HepG2 (cell line): ENCODE measurements around the gene MORF4L2. TPM values are rescaled to one million over a fixed set of nuclear protein-coding genes. Genes with fewer than 3 reads are reported as not detected.

Experiments
- ATAC-seq: fragments of 200-7000 bp; cut with Tn5 transposase; 3 replicates; pipeline ENCODE4 v1.9.1; 2020; ENCODE audit warnings: mild to moderate bottlenecking, moderate library complexity
- BruUV-seq: library from RNA; stranded (reverse); fragments of 400-500 nt; replicated peaks from 2 replicates; lab custom pipeline; 2021; lab: Mats Ljungman, UMichigan
- CTCF ChIA-PET: fragments of 300-600 bp; formaldehyde crosslinking; extraction: SDS; loops from one replicate; lab custom pipeline; 2021; ENCODE audit warnings: low total read pairs, inconsistent platforms, low intra/inter-chr PET ratio; lab: Yijun Ruan, JAX
- POLR2A ChIA-PET: fragments of 350-600 bp; sonication (Branson Sonifier 250); formaldehyde crosslinking; loops from one replicate; lab custom pipeline; 2020; ENCODE audit warnings: antibody characterized with exemption, inconsistent platforms; lab: Yijun Ruan, JAX
- DNase-seq: peaks from one replicate; pipeline ENCODE4 v3.0.0-alpha.2; 2015; ENCODE audit warnings: low spot score
- FAIRE-seq: peaks from 3 replicates; lab custom pipeline; 2011; peaks lifted over from hg19 to GRCh38; lab: Jason Lieb, UNC
- H2AFZ ChIP-seq: one replicate; pipeline ENCODE4 v1.6.1; 2011; ENCODE audit warnings: low read length, inconsistent platforms
- H3K27ac ChIP-seq: fragments of 300-600 bp; 3 replicates; pipeline ENCODE4 v1.8.0; 2011; ENCODE audit warnings: mixed run types, mild to moderate bottlenecking, mixed read lengths, low read length, inconsistent platforms; ENCODE audit not compliant: insufficient read depth; ENCODE audit errors: extremely low read length
- H3K27me3 ChIP-seq, 2 experiments: fragments of 200-600 bp in 1 of 2; 2 replicates in 1 of 2; 3 replicates in 1 of 2; pipeline versions ENCODE4 v1.6.0 to v1.8.0; 2011; ENCODE audit warnings: low read length in 2 of 2, mild to moderate bottlenecking in 2 of 2, moderate library complexity in 2 of 2, inconsistent platforms in 1 of 2; ENCODE audit not compliant: insufficient read depth in 2 of 2, control insufficient read depth in 1 of 2
- H3K36me3 ChIP-seq, 2 experiments: fragments of 200-600 bp in 1 of 2; replicated peaks in 1 of 2; 2 replicates in 1 of 2; 3 replicates in 1 of 2; pipeline versions ENCODE4 v1.5.1 to v1.8.0; 2011; ENCODE audit warnings: low read length in 2 of 2, inconsistent platforms in 1 of 2; ENCODE audit not compliant: insufficient read depth in 2 of 2, control insufficient read depth in 1 of 2
- H3K4me1 ChIP-seq: 2 replicates; pipeline ENCODE4 v1.5.1; 2012; ENCODE audit warnings: low read length, inconsistent platforms; ENCODE audit not compliant: insufficient read depth
- H3K4me2 ChIP-seq: 2 replicates; pipeline ENCODE4 v1.6.0; 2011; ENCODE audit warnings: low read depth, low read length, inconsistent platforms
- H3K4me3 ChIP-seq, 3 experiments: fragments of 200-600 bp in 1 of 3; sonication (generic), shearing (Covaris generic) in 1 of 3; replicated peaks in 1 of 3; 2 replicates each; pipeline ENCODE4 v1.5.1; 2011 to 2016; ENCODE audit warnings: low read length in 3 of 3, inconsistent platforms in 2 of 3, low read depth in 2 of 3, mild to moderate bottlenecking in 2 of 3, control low read depth in 1 of 3, mixed read lengths in 1 of 3; ENCODE audit not compliant: insufficient read depth in 1 of 3
- H3K79me2 ChIP-seq: one replicate; pipeline ENCODE4 v1.6.1; 2011; ENCODE audit warnings: low read length, inconsistent platforms; ENCODE audit not compliant: insufficient read depth
- H3K9ac ChIP-seq: 2 replicates; pipeline ENCODE4 v1.6.0; 2011; ENCODE audit warnings: mild to moderate bottlenecking, low read depth, low read length, inconsistent platforms; ENCODE audit not compliant: insufficient read depth
- H3K9me3 ChIP-seq: 2 replicates; pipeline ENCODE4 v1.5.1; 2012; ENCODE audit warnings: mild to moderate bottlenecking, low read length
- H4K20me1 ChIP-seq: 2 replicates; pipeline ENCODE4 v1.6.0; 2011; ENCODE audit warnings: inconsistent platforms, mild to moderate bottlenecking, low read length, moderate library complexity; ENCODE audit not compliant: insufficient read depth
- GATAD2A ChIP-seq: IDR thresholded peaks from 2 replicates; pipeline ENCODE4 v1.6.1; 2016
- NFATC3 ChIP-seq: sonication (generic); formaldehyde crosslinking; IDR thresholded peaks from 2 replicates; pipeline ENCODE4 v1.5.1; 2020; ENCODE audit warnings: mild to moderate bottlenecking, missing genetic modification reagents
- NR2C2 ChIP-seq: sonication (generic); formaldehyde crosslinking; IDR thresholded peaks from 2 replicates; pipeline ENCODE4 v1.4.0; 2020; ENCODE audit warnings: missing genetic modification reagents, mild to moderate bottlenecking, moderate library complexity, borderline replicate concordance
- PCBP1 ChIP-seq: fragments of 200-400 bp; formaldehyde crosslinking; IDR thresholded peaks from 2 replicates; pipeline ENCODE4 v1.6.1; 2017; ENCODE audit warnings: mild to moderate bottlenecking, low read depth, low read length, borderline replicate concordance
- ZNF329 ChIP-seq: sonication (generic); formaldehyde crosslinking; IDR thresholded peaks from 2 replicates; pipeline ENCODE4 v1.9.0; 2021; ENCODE audit warnings: low read depth, mild to moderate bottlenecking, missing genetic modification reagents
- ZNF790 ChIP-seq: sonication (generic); formaldehyde crosslinking; IDR thresholded peaks from 2 replicates; pipeline ENCODE4 v1.8.0; 2022; ENCODE audit warnings: missing genetic modification reagents, mild to moderate bottlenecking, borderline replicate concordance
- WGBS: methylation state at CpG from one replicate; pipeline ENCODE4 v1.1.6; 2017; ENCODE audit warnings: low lambda C conversion rate; 5-methylcytosine and 5-hydroxymethylcytosine counted together
- in situ Hi-C: cut with HindIII; loops from 2 replicates; pipeline ENCODE4 v1.10.0; 2017; ENCODE audit warnings: low pct_unique_long_range_greater_than_20kb; ENCODE audit not compliant: extremely low pct_ligation_motif_present
- intact Hi-C: fragments of 100-400 bp; cut with micrococcal nuclease; formaldehyde crosslinking; loops from one replicate; pipeline ENCODE4 v1.10.0; 2022; ENCODE audit not compliant: unreplicated experiment
- polyA plus RNA-seq, 8 experiments: library from polyadenylated mRNA; depleted of rRNA in 3 of 8; stranded (reverse) in 7 of 8; unstranded in 1 of 8; fragments of >200 nt; fragmentation: Illumina TruSeq in 4 of 8; extraction: Trizol in 4 of 8; gene quantifications; 2 replicates each; pipeline versions ENCODE4 v1.2.1 to v1.2.3, GENCODE V29; 2011 to 2016; ENCODE audit warnings: low read depth in 4 of 8, missing spikeins in 1 of 8, mixed read lengths in 1 of 8; ENCODE audit not compliant: insufficient read depth in 1 of 8
- total RNA-seq, 5 experiments: library from RNA; depleted of rRNA; stranded (reverse); fragments of >200 nt; fragmentation: Illumina TruSeq; extraction: Trizol; gene quantifications; 2 replicates each; pipeline ENCODE4 v1.2.3, GENCODE V29; 2016; ENCODE audit warnings: low read depth in 1 of 5
- TF ChIP-seq, protein P1 (sequence below), 2 experiments: sonication (generic) in 1 of 2; formaldehyde crosslinking in 1 of 2; IDR thresholded peaks; 2 replicates each; pipeline versions ENCODE4 v1.4.0 to v1.6.1; 2018 to 2020; ENCODE audit warnings: missing genetic modification reagents in 2 of 2, borderline replicate concordance in 1 of 2, low read depth in 1 of 2, mild to moderate bottlenecking in 1 of 2, missing biosample characterization in 1 of 2
- TF ChIP-seq, protein P2 (sequence below): IDR thresholded peaks from 2 replicates; pipeline ENCODE4 v1.6.1; 2012; ENCODE audit warnings: low read depth, low read length, improper control_type of control experiment
- TF ChIP-seq, protein P3 (sequence below): sonication (generic); formaldehyde crosslinking; IDR thresholded peaks from 2 replicates; pipeline ENCODE4 v1.4.0; 2020; ENCODE audit warnings: missing genetic modification reagents, low read depth, mild to moderate bottlenecking, borderline replicate concordance
- TF ChIP-seq, protein P4 (sequence below): IDR thresholded peaks from 2 replicates; pipeline ENCODE4 v1.6.1; 2016; ENCODE audit warnings: control low read depth

The MORF4L2 gene
- total and polyA plus RNA-seq, 2 of the 13 experiments (the other 11 are each of a cell fraction or from before 2014, with no cell fraction given): 358 to 469 TPM

DNA sequence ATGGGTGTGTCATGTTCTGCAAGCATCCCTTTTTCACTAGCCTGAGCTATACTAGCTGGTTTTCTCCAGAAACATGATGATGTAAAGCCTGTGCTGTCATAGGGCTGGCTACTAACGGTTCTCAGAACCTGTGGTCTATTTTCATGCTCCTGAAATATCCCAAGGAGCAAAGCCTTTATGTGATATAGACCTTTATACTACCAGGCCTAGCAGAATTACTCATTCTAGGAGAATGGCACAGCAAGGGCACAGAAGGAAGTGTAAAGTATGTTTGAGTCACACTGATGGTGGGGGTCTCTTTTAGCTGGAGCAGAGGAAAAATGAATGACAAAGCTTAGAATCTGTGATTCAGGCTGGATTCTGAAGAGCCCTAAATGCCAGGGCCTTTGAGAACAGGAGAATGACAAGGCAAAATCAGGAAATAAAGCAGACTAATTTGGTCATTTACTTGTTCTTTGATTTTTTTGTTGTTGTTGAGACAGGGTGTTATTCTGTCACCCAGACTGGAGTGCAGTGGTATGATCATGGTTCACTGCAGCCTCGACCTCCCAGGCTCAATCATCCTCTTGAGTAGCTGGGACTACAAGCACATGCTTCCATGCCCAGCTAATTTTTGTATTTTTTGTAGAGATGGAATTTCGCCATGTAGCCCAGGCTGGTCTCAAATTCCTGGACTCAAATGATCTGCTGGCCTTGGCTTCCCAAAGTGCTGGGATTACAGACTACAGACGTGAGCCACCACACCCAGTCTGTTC lies 45.9 kb downstream of the MORF4L2 start:
- Histone ChIP-seq H2AFZ (no peak overlapping the region), H3K36me3 (no peaks in the 10 kb centered on the region), H3K4me1 (peaks cover 11% of the 10 kb centered on the region), H3K9me3 (no peaks in the 10 kb centered on the region), H3K79me2 (no peaks in the 10 kb centered on the region), H3K4me3 (no peak overlapping the region), H3K27me3 (no peaks in the 10 kb centered on the region), H3K9ac (no peak overlapping the region), H3K4me2 (no peak overlapping the region), H3K27ac (no peak overlapping the region), H4K20me1 (no peaks in the 10 kb centered on the region)
- DNase-seq: no peak
- BruUV-seq: no TSS peak
- WGBS: 0% methylated on average over 1 of the region's 4 CpGs
- no peak for FAIRE-seq
- no peak for ATAC-seq
- ChIA-PET POLR2A (no interaction called here), CTCF (no interaction called here)
- TF ChIP-seq, protein P1, sequence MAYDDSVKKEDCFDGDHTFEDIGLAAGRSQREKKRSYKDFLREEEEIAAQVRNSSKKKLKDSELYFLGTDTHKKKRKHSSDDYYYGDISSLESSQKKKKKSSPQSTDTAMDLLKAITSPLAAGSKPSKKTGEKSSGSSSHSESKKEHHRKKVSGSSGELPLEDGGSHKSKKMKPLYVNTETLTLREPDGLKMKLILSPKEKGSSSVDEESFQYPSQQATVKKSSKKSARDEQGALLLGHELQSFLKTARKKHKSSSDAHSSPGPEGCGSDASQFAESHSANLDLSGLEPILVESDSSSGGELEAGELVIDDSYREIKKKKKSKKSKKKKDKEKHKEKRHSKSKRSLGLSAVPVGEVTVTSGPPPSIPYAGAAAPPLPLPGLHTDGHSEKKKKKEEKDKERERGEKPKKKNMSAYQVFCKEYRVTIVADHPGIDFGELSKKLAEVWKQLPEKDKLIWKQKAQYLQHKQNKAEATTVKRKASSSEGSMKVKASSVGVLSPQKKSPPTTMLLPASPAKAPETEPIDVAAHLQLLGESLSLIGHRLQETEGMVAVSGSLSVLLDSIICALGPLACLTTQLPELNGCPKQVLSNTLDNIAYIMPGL (CRISPR knock-in tag; IDR thresholded peaks at IDR 0.05; ENCODE audit: borderline replicate concordance in 1 of 2, low read depth in 1 of 2): no peak
- no peak for TF ChIP-seq NFATC3 (CRISPR knock-in tag)
- TF ChIP-seq, protein P2, sequence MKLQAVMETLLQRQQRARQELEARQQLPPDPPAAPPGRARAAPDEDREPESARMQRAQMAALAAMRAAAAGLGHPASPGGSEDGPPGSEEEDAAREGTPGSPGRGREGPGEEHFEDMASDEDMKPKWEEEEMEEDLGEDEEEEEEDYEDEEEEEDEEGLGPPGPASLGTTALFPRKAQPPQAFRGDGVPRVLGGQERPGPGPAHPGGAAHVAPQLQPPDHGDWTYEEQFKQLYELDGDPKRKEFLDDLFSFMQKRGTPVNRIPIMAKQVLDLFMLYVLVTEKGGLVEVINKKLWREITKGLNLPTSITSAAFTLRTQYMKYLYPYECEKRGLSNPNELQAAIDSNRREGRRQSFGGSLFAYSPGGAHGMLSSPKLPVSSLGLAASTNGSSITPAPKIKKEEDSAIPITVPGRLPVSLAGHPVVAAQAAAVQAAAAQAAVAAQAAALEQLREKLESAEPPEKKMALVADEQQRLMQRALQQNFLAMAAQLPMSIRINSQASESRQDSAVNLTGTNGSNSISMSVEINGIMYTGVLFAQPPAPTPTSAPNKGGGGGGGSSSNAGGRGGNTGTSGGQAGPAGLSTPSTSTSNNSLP: no peak
- TF ChIP-seq GATAD2A (CRISPR knock-in tag): no peak
- no peak for TF ChIP-seq ZNF329 (CRISPR knock-in tag)
- TF ChIP-seq, protein P3, sequence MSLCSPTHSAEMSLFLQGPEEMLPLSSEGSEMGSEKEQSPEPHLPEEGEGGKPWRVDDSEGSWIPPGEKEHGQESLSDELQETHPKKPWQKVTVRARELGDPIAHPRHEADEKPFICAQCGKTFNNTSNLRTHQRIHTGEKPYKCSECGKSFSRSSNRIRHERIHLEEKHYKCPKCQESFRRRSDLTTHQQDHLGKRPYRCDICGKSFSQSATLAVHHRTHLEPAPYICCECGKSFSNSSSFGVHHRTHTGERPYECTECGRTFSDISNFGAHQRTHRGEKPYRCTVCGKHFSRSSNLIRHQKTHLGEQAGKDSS (CRISPR knock-in tag): no peak
- TF ChIP-seq, protein P4, sequence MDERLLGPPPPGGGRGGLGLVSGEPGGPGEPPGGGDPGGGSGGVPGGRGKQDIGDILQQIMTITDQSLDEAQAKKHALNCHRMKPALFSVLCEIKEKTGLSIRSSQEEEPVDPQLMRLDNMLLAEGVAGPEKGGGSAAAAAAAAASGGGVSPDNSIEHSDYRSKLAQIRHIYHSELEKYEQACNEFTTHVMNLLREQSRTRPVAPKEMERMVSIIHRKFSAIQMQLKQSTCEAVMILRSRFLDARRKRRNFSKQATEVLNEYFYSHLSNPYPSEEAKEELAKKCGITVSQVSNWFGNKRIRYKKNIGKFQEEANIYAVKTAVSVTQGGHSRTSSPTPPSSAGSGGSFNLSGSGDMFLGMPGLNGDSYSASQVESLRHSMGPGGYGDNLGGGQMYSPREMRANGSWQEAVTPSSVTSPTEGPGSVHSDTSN: no peak
- no peak for TF ChIP-seq ZNF790
- TF ChIP-seq PCBP1: no peak
- no peak for TF ChIP-seq NR2C2
- in situ Hi-C loops (no loop called here), intact Hi-C loops (no loop called here)
